EL (cell line): ENCODE measurements around the gene UGGT2.
"Not testable (repeated sequence)": the region's sequence is repeated elsewhere in the genome, so short reads cannot be mapped to it uniquely, and the experiment has no call there.

Experiments used
- DNase-seq: peaks from one replicate; pipeline ENCODE4 v3.0.0-alpha.2; 2016

UGGT2 gene

GRCh38 chr13:95896301-95896700 is 156.9 kb downstream of the UGGT2 start:
- DNase-seq, result peak; percentile 32

GRCh38 chr13:95893861-95894260 is 159.3 kb downstream of the UGGT2 start:
- no peak for DNase-seq

GRCh38 chr13:95882121-95882520 is 171.1 kb downstream of the UGGT2 start:
- DNase-seq, result no peak

GRCh38 chr13:95880331-95880730 is 172.9 kb downstream of the UGGT2 start:
- no peak for DNase-seq

GRCh38 chr13:95874286-95874685 is 178.9 kb downstream of the UGGT2 start:
- no peak for DNase-seq

- no peak for DNase-seq
Measured at GRCh38 chr13:95870421-95870820, 182.8 kb downstream of the UGGT2 start.

- DNase-seq, result no peak
Measured at GRCh38 chr13:95865080-95865615, 188.1 kb downstream of the UGGT2 start.

- peak; percentile 2 for DNase-seq
Measured at GRCh38 chr13:95862408-95862807, 190.8 kb downstream of the UGGT2 start.

- no peak for DNase-seq
Measured at GRCh38 chr13:95861296-95861695, 191.9 kb downstream of the UGGT2 start.

GRCh38 chr13:95858286-95859075 is 194.7 kb downstream of the UGGT2 start:
- DNase-seq, result peak; percentile 14

- not testable (repeated sequence) for DNase-seq
Measured at GRCh38 chr13:95845656-95846055, 207.5 kb downstream of the UGGT2 start.

GRCh38 chr13:95842898-95843297 is 210.3 kb downstream of the UGGT2 start:
- no peak for DNase-seq

GRCh38 chr13:95841894-95842293 is 211.3 kb downstream of the UGGT2 start:
- no peak for DNase-seq

- peak; percentile 69 for DNase-seq
Measured at GRCh38 chr13:95834134-95834765, 219.0 kb downstream of the UGGT2 start.

- DNase-seq, result peak; percentile 20
Measured at GRCh38 chr13:95833719-95834118, 219.5 kb downstream of the UGGT2 start.

- DNase-seq, result no peak
Measured at GRCh38 chr13:95833126-95833525, 220.1 kb downstream of the UGGT2 start.

- DNase-seq, result no peak
Measured at GRCh38 chr13:95822303-95822702, 230.9 kb downstream of the UGGT2 start.

GRCh38 chr13:95814495-95814894 is 238.7 kb downstream of the UGGT2 start:
- no peak for DNase-seq

GRCh38 chr13:95813139-95813538 is 240.1 kb downstream of the UGGT2 start:
- no peak for DNase-seq

GRCh38 chr13:95809429-95809828 is 243.8 kb downstream of the UGGT2 start:
- no peak for DNase-seq

GRCh38 chr13:95805921-95806320 is 247.3 kb downstream of the UGGT2 start:
- DNase-seq, result no peak

GRCh38 chr13:95801825-95802224 is 251.4 kb downstream of the UGGT2 start:
- no peak for DNase-seq

GRCh38 chr13:95800436-95800835 is 252.8 kb downstream of the UGGT2 start:
- DNase-seq, result no peak

- DNase-seq, result no peak
Measured at GRCh38 chr13:95797016-95797415, 256.2 kb downstream of the UGGT2 start.
